Activated T-helper 2 cell treated with anti-CD3 and anti-CD28 coated beads, Interferon-gamma antibody, Interleukin-2, Interleukin-4, amounts not matched to agents 10 μg/mL and 5 μg/mL and 100 μg/mL, durations not matched to agents 14 hours and 24 hours and 36 hours (primary cell): ENCODE data around the gene MAML3. TPM values are rescaled to one million over a fixed set of nuclear protein-coding genes. Genes with fewer than 3 reads are reported as not detected.
A peak's percentile ranks its signal among the peaks of the same experiment; 100 is the strongest.

ENCODE experiments used
- DNase-seq: peaks from one replicate; pipeline ENCODE4 v3.0.0; 2021; ENCODE audit warnings: low spot score
- H3K27ac Mint-ChIP-seq: one replicate; pipeline ENCODE4 v1.8.0; 2021; ENCODE audit warnings: mixed read lengths
- H3K27me3 Mint-ChIP-seq: one replicate; pipeline ENCODE4 v1.8.0; 2021; ENCODE audit warnings: low read depth, mixed read lengths
- H3K36me3 Mint-ChIP-seq: one replicate; pipeline ENCODE4 v1.8.0; 2021; ENCODE audit warnings: low read depth, mixed read lengths
- H3K4me1 Mint-ChIP-seq: one replicate; pipeline ENCODE4 v1.8.0; 2021; ENCODE audit warnings: low read depth, mixed read lengths
- H3K4me3 Mint-ChIP-seq: one replicate; pipeline ENCODE4 v1.8.0; 2021; ENCODE audit warnings: low read depth, mild to moderate bottlenecking, moderate library complexity, mixed read lengths
- H3K9me3 Mint-ChIP-seq: one replicate; pipeline ENCODE4 v1.8.0; 2021; ENCODE audit warnings: mixed read lengths
- intact Hi-C: fragments of 100-400 bp; cut with micrococcal nuclease; formaldehyde crosslinking; loops from one replicate; pipeline ENCODE4 v1.15.1; 2023
- total RNA-seq: library from RNA; stranded (reverse); gene quantifications from 2 replicates; pipeline ENCODE4 v1.2.3, GENCODE V29; 2022

MAML3 gene
- total RNA-seq, 1 donor from 2014 or later = 3.3 TPM

DNA sequence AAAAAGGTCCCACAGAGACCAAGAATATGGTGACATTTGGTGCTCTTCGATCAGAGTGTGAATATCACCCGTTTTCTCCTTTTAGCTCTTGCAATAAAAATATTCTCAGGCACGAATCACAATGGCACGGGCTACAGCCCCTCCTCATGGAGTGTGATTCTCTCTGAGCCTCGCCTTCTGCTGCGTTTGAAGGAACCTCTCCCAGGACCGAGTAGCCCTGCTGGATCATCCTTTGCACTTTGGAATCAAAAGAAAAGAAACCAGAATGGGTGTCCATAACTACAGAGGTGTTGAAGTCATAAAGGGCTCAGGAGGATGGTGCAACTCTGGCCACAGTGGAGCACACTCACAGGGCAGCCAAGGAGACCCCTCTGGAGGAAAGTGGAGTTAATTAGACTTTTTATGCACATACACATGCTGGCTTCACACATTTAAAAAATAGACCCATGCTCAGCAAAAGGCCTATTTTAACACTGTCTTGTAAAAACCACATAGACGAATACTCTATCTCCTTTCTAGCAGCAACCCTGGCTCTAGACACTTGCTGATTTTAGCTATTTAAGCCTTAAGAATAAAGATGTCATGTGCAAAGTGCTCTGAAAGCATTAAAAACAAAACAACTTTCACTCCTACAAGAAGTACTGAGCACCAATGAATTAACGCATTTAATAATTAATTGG is 19.1 kb downstream of the MAML3 start:
- H3K4me3 Mint-ChIP-seq = no peak overlapping the region
- H3K27ac Mint-ChIP-seq = no peak overlapping the region
- H3K9me3 Mint-ChIP-seq = no peaks in the 10 kb centered on the region
- intact Hi-C loops = no loop called here
- H3K27me3 Mint-ChIP-seq = peaks cover 16% of the 10 kb centered on the region
- H3K4me1 Mint-ChIP-seq = peaks cover 33% of the 10 kb centered on the region
- H3K36me3 Mint-ChIP-seq = no peaks in the 10 kb centered on the region
- DNase-seq = no peak

DNA sequence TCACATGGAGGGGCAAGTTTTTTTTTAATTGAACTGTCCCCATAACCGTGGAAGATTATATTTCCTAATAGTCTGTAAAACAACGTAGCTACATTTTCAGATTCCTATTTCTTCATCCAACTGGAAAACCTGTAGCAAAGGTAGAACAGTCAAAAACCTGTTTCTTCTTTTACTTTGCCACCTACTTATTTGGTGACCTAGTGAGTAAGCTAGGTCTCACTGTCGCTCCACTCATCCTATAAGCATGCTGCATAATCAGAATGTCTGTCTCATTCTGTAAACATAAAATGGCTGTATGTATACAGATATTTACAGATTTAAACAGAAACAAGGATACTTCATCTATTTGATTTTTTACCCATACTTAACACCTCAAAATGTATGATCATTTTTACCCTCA is 20.4 kb downstream of the MAML3 start:
- Mint-ChIP-seq H3K36me3 (no peaks in the 10 kb centered on the region), H3K4me3 (no peak overlapping the region), H3K27me3 (peaks cover 13% of the 10 kb centered on the region), H3K27ac (no peak overlapping the region), H3K4me1 (peaks cover 33% of the 10 kb centered on the region), H3K9me3 (no peaks in the 10 kb centered on the region)
- no peak for DNase-seq
- intact Hi-C loops = loop anchor here (2.0 kb wide), 1 partner anchor 17 kb away; no protein-coding TSS in a partner anchor

DNA sequence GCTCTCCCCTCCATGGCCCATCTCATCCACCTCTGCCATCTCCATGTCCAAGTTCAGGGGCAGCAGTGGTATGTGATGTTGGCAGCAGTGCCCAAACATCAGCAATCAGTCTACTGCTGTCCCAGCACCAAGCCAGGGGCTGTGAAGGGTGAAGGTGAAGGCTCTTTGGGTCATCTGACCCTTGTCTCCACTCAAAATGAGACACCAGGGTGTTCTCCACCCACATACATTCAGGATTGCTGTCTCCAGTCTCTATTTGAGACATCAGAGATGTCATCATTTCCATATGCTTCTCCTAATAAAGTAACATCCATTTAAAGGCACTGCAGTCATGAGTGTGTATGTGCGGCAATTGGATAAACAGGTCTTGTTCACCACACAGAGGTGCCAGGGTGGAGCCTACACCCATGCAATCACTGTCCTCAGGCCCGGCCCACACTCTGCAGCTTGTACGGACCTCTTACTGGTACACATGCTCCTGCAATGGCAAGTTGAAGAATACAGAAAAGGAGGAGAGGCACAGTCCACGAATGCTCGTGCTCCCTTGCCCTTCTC is 22.2 kb downstream of the MAML3 start:
- H3K4me1 Mint-ChIP-seq = peaks cover 25% of the 10 kb centered on the region
- H3K4me3 Mint-ChIP-seq = no peak overlapping the region
- intact Hi-C loops = loop anchor here (2.0 kb wide), 1 partner anchor 19 kb away; no protein-coding TSS in a partner anchor
- DNase-seq = no peak
- no peaks in the 10 kb centered on the region for H3K9me3 Mint-ChIP-seq
- H3K36me3 Mint-ChIP-seq = peaks cover 3% of the 10 kb centered on the region
- peaks cover 12% of the 10 kb centered on the region for H3K27me3 Mint-ChIP-seq
- no peak overlapping the region for H3K27ac Mint-ChIP-seq

DNA sequence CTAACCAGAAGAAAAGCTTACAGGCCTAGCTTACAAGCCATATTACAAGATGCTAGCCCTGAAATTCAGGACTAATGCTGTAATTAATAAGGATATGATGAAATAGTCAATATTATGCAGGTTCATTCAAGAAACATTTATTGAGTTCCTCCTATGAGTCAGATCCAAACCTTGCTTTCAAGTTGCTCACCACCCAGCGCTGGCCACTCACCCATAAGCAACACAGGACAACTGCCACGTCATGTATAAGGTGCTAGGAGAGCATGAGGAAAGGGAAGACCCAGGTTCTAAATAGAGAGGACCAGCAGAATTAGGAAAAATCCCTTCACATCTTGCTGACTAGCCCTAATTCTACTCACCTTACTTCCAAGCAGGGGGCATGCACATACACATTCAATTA is 23.3 kb downstream of the MAML3 start:
- peaks cover 22% of the 10 kb centered on the region for H3K4me1 Mint-ChIP-seq
- no peak for DNase-seq
- H3K4me3 Mint-ChIP-seq = no peak overlapping the region
- H3K27me3 Mint-ChIP-seq = peaks cover 17% of the 10 kb centered on the region
- intact Hi-C loops = no loop called here
- no peaks in the 10 kb centered on the region for H3K9me3 Mint-ChIP-seq
- no peak overlapping the region for H3K27ac Mint-ChIP-seq
- H3K36me3 Mint-ChIP-seq = peaks cover 3% of the 10 kb centered on the region

DNA sequence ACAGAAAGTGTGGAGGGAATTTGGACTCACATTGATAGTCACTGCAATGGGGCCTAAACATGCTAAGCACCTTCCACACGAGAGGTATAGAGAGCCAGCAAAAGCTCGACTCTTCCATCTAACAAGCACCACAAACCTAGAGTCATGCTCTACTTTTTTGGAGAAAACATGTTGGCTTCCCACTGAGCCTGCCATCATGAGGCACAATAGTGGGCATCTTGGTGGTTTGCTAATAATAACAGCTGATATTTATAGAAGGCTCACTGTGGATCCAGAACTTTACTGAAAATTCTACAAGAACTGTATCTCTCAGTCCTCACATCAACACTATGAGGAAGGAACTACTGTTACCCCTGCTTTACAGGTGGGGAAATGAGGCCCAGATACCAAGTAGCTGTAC is 26.6 kb downstream of the MAML3 start:
- H3K36me3 Mint-ChIP-seq = peaks cover 9% of the 10 kb centered on the region
- H3K4me1 Mint-ChIP-seq = peaks cover 31% of the 10 kb centered on the region
- no peak overlapping the region for H3K27ac Mint-ChIP-seq
- H3K9me3 Mint-ChIP-seq = peaks cover 4% of the 10 kb centered on the region
- H3K4me3 Mint-ChIP-seq = no peak overlapping the region
- no peak for DNase-seq
- intact Hi-C loops = no loop called here
- peaks cover 16% of the 10 kb centered on the region for H3K27me3 Mint-ChIP-seq

DNA sequence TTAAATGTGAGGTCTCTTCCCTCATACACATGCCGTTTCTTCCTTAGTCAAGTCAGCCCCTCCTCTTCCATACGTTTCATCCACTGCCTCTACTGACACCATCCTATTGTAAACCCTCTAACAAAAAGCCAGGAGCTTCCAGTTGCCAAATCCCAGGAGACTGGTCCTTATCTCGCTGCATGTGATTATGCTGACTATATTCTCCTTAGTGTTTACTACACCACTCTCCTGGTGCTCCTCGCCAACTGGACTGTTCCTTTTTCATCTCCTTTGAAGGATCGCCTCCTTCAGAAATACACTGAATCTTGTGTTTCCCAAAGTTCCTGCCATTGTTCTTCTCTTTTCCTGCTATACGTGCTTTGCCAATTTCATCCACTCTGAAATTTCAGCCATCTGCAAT is 27.7 kb downstream of the MAML3 start:
- no peak overlapping the region for H3K27ac Mint-ChIP-seq
- peaks cover 21% of the 10 kb centered on the region for H3K4me1 Mint-ChIP-seq
- H3K4me3 Mint-ChIP-seq = no peak overlapping the region
- H3K9me3 Mint-ChIP-seq = peaks cover 4% of the 10 kb centered on the region
- peaks cover 12% of the 10 kb centered on the region for H3K36me3 Mint-ChIP-seq
- intact Hi-C loops = no loop called here
- DNase-seq = no peak
- H3K27me3 Mint-ChIP-seq = peaks cover 18% of the 10 kb centered on the region

DNA sequence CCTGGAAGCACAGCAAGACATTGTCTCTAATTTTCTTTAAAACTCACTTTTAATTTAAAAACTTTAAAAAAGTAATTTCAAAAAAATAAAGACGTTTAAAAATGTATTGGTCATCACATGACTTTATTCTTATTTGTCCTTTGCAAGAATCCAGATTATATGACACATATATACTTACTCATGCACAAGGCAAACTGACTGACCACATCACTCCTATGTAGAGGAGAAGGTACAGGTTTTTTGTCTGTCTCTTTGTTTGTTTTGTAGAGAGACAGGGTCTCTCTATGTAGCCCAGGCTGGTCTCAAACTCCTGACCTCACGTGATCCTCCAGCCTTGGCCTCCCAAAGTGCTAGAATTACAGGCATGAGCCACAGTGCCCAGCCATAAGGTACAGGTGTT is 28.6 kb downstream of the MAML3 start:
- peaks cover 4% of the 10 kb centered on the region for H3K9me3 Mint-ChIP-seq
- no peak overlapping the region for H3K27ac Mint-ChIP-seq
- DNase-seq = no peak
- no peak overlapping the region for H3K4me3 Mint-ChIP-seq
- peaks cover 12% of the 10 kb centered on the region for H3K36me3 Mint-ChIP-seq
- intact Hi-C loops = no loop called here
- peaks cover 16% of the 10 kb centered on the region for H3K4me1 Mint-ChIP-seq
- H3K27me3 Mint-ChIP-seq = peaks cover 27% of the 10 kb centered on the region

DNA sequence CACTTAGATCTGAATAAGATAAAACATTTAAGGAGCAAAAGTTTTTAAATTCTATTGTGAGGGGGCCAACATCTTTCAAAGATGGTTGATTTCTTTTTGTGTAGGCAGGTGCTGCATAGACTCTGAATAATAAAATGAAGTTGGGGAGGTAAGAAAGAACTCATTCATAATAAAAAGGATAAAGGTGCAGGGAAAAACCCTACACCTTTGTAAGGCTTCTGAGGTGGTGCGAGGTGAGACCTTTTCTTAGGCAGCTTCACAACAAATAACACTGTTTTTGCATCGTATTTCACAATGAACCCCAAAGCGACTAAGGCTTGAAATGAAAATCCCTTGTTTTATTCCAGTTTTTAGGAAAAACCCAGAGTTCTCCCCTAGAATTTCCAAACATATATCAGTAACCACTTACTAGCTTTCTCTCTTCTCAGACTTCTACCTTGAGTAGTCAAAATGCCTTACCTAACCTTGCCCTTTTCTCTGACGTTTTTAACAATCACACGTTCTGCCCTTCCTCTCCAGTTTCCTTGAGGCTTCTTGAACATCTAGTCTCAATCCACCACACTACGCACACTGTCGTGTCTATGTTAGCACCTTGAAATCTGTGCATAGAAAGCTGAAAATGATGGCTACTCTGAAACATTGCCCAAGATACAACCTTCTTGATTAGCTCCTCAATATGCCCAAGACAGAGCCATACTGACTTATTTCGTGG is 30.2 kb downstream of the MAML3 start:
- Mint-ChIP-seq H3K27me3 (peaks cover 29% of the 10 kb centered on the region), H3K36me3 (peaks cover 12% of the 10 kb centered on the region), H3K27ac (no peak overlapping the region), H3K4me3 (peak overlapping the region; percentile 3), H3K4me1 (peaks cover 24% of the 10 kb centered on the region), H3K9me3 (peaks cover 4% of the 10 kb centered on the region)
- DNase-seq = no peak
- intact Hi-C loops = no loop called here

DNA sequence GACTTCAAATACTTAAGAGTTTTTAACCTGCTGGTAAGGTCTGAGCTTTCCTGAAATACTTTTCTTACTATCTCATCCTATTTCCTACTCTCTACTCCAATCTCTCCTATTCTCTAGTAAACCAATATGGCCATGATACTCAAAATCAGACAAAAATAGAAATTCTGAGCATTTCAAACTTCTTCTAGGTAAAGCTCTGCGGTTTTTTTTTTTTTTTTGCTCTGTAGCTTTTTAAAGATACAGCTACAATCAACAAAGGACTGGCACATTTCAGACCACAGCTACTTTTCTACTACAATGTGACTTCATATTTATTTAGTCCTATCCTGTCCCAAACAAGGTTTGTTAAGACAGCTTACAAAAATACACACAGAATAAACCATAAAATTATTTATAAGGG is 31.1 kb downstream of the MAML3 start:
- Mint-ChIP-seq H3K4me3 (peak overlapping the region; percentile 49), H3K9me3 (peaks cover 4% of the 10 kb centered on the region), H3K4me1 (peaks cover 26% of the 10 kb centered on the region), H3K36me3 (peaks cover 9% of the 10 kb centered on the region), H3K27me3 (peaks cover 27% of the 10 kb centered on the region), H3K27ac (no peak overlapping the region)
- intact Hi-C loops = no loop called here
- no peak for DNase-seq

DNA sequence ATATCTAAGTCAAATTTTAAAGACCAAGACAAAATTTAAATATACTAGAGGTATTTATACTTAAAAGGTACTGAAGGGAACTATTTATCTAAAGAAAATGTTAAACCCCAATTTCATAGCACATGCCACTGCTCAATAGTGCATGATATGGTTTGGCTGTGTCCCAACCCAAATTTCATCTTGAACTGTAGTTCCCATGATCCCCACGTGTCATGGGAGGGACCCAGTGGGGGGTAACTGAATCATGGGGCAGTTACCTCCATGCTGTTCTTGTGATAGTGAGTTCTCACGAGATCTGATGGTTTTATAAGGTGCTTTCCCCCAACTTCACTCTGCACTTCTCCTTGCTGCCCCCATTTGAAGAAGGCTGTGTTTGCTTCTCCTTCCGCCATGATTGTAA is 32.3 kb downstream of the MAML3 start:
- intact Hi-C loops = no loop called here
- peaks cover 9% of the 10 kb centered on the region for H3K36me3 Mint-ChIP-seq
- H3K9me3 Mint-ChIP-seq = peaks cover 4% of the 10 kb centered on the region
- peaks cover 32% of the 10 kb centered on the region for H3K4me1 Mint-ChIP-seq
- DNase-seq = no peak
- no peak overlapping the region for H3K4me3 Mint-ChIP-seq
- no peak overlapping the region for H3K27ac Mint-ChIP-seq
- peaks cover 24% of the 10 kb centered on the region for H3K27me3 Mint-ChIP-seq

DNA sequence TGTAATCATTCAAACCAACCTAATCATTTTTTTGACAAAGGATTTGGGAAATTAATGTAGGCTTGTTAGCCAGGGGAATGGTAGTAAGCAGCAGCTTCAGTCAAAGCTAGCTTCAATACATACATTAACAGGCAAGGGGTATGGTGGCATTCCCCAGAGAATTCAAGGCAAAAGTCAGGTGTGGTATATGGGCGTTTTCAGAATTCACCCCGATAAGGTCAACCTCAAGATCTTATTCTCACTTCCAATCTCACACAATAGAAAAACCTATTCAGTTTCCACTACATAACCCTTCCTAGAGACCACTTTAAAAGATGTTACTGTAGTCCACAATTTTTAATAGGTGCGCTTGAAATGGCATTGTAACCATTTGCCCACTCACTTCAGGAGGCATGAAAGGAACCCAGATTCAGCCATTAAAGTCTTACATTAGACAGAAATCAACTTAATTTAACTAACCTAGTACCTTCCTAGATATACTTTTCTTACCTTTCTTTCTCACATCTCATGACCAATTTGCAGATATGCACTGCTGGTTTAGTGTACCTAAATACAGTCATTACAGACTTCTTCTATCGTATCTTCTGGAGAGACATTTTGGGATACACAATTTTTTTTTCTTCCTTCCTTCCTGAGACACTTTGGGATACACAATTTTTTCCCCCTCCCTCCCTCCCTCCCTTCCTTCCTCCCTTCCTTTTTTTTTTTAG is 34.9 kb downstream of the MAML3 start:
- Mint-ChIP-seq H3K27me3 (peaks cover 15% of the 10 kb centered on the region), H3K36me3 (peaks cover 8% of the 10 kb centered on the region), H3K27ac (no peak overlapping the region), H3K4me1 (peaks cover 48% of the 10 kb centered on the region), H3K9me3 (peaks cover 4% of the 10 kb centered on the region), H3K4me3 (no peak overlapping the region)
- intact Hi-C loops = no loop called here
- no peak for DNase-seq

DNA sequence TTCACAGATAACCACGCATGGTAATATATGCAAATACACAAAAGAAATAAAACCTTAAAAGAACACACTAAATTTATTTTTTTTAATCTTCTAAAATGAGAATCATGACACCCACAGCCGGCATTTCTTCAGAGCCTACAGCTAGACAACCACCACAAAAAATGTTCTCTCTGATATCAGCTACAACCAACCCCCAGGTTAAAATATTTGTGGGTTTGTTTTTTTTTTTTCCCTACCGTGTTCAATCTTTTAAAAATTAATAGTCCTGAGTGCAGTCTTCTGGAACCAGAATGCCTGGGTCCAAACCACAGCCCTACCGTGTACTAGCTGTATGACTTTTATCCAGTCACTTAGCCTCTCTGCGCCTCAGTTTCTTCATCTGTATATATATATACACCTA is 36.0 kb downstream of the MAML3 start:
- no peak overlapping the region for H3K4me3 Mint-ChIP-seq
- peaks cover 3% of the 10 kb centered on the region for H3K9me3 Mint-ChIP-seq
- DNase-seq = no peak
- peaks cover 13% of the 10 kb centered on the region for H3K27me3 Mint-ChIP-seq
- no peak overlapping the region for H3K27ac Mint-ChIP-seq
- intact Hi-C loops = loop anchor here (2.0 kb wide), 1 partner anchor 33 kb away; no protein-coding TSS in a partner anchor
- peaks cover 46% of the 10 kb centered on the region for H3K4me1 Mint-ChIP-seq
- peaks cover 6% of the 10 kb centered on the region for H3K36me3 Mint-ChIP-seq
